ENCODE data around the gene PRM3. TPM values are rescaled to one million over a fixed set of nuclear protein-coding genes. Genes with fewer than 3 reads are reported as not detected.

Gene PRM3
- total RNA-seq, 1 experiment from 2014 or later = not detected

- H3K4me2 ChIP-seq (ENCODE audit: insufficient read depth, insufficient read length, low read length) = no peak overlapping the region
- WGBS (ENCODE audit: extremely low coverage, insufficient read length, low lambda C conversion rate) = no CpG with 5 or more reads among the region's 8 CpGs
- H2BK20ac ChIP-seq (ENCODE audit: low read depth, low read length, poor library complexity, severe bottlenecking) = no peak overlapping the region
Measured at GRCh38 chr16:11314309-11314894, 41.0 kb upstream of the PRM3 start.

More at GRCh38 chr16:11314309-11314894, 41.0 kb upstream of the PRM3 start:
- TF ChIP-seq CTCF (conservative IDR thresholded peaks at IDR 0.05) = no peak
- peak overlapping the region; percentile 59 for H3K27ac ChIP-seq (ENCODE audit: insufficient read length, low read depth, low read length)
- H3K4me3 Mint-ChIP-seq = peak overlapping the region in 1 of 2 experiments; percentile 48; a peak in 1 of 5 replicates
- no peak for DNase-seq
- H3T11ph ChIP-seq (ENCODE audit: low read length) = no peak overlapping the region
- H4K20me1 ChIP-seq (ENCODE audit: control insufficient read depth, insufficient read depth, insufficient read length) = no peaks in the 10 kb centered on the region
- no peak overlapping the region for H4K91ac ChIP-seq (ENCODE audit: insufficient read length, low read depth, low read length)
- peaks cover 5 to 6% (median 5%) of the 10 kb centered on the region in 3 experiments; a peak in 4 of 7 replicates for H3K36me3 Mint-ChIP-seq (ENCODE audit: insufficient read depth in 1 of 3, low read depth in 3 of 3)
- H3K14ac ChIP-seq (ENCODE audit: insufficient read depth, low read length) = no peak overlapping the region; the same call in 1 of the 2 replicates
- H3K79me2 ChIP-seq (ENCODE audit: insufficient read depth, low read length) = no peaks in the 10 kb centered on the region
- H3K9me3 ChIP-seq (ENCODE audit: control insufficient read depth, low read depth, low read length) = no peaks in the 10 kb centered on the region
- no peaks in the 10 kb centered on the region; the same call in 1 of the 2 replicates for H3K27me3 Mint-ChIP-seq (ENCODE audit: low read depth)
- H2AK5ac ChIP-seq (ENCODE audit: insufficient read length, low read length) = no peak overlapping the region
- no peak overlapping the region for H2BK120ac ChIP-seq (ENCODE audit: low read depth, low read length, poor library complexity, severe bottlenecking)
- H2AFZ ChIP-seq (ENCODE audit: low read length) = no peak overlapping the region
- H3K18ac ChIP-seq (ENCODE audit: insufficient read length, low read depth, low read length) = no peak overlapping the region
- H3K4me1 ChIP-seq (ENCODE audit: insufficient read depth, low read length) = peaks cover 6% of the 10 kb centered on the region; the same call in 1 of the 2 replicates
- H3K27me3 ChIP-seq (ENCODE audit: insufficient read depth, low read length) = no peaks in the 10 kb centered on the region
- H3K23ac ChIP-seq (ENCODE audit: insufficient read length, low read depth, low read length) = no peak overlapping the region
- H2BK5ac ChIP-seq (ENCODE audit: insufficient read length, low read length) = no peak overlapping the region
- H3K27ac Mint-ChIP-seq = peak overlapping the region; percentile 70 to 98 (median 86); a peak in 5 of 7 replicates
- no peaks in the 10 kb centered on the region for H3K23me2 ChIP-seq (ENCODE audit: insufficient read length, low read depth, low read length, poor library complexity, severe bottlenecking)
- H2BK12ac ChIP-seq (ENCODE audit: insufficient read length, low read depth, low read length) = peak overlapping the region; percentile 25
- H3K4me1 Mint-ChIP-seq = peaks cover 50 to 55% of the 10 kb centered on the region in 2 experiments
- peaks cover 0 to 4% of the 10 kb centered on the region in 2 experiments; a peak in 2 of 5 replicates for H3K9me3 Mint-ChIP-seq
- H4K8ac ChIP-seq (replicated peaks; ENCODE audit: insufficient read length, low read depth, low read length) = no peak overlapping the region
- no peak overlapping the region for H3K9ac ChIP-seq (ENCODE audit: extremely low read depth, insufficient read length, low read length)
- no peak overlapping the region; the same call in 1 of the 2 replicates for H3K4ac ChIP-seq (ENCODE audit: low read depth, low read length)
- no peak overlapping the region for H2BK15ac ChIP-seq (ENCODE audit: low read depth, low read length)
- H4K5ac ChIP-seq (ENCODE audit: insufficient read length, low read depth, low read length) = no peak overlapping the region
- H3K56ac ChIP-seq (ENCODE audit: insufficient read length, low read depth, low read length) = no peak overlapping the region
- no peaks in the 10 kb centered on the region for H3K79me1 ChIP-seq (ENCODE audit: insufficient read depth, low read depth, low read length, poor library complexity, severe bottlenecking)

Measured in H9 (cell line).